Stimulated activated CD4-positive, alpha-beta T cell treated with anti-CD3 and anti-CD28 coated beads, Interleukin-4, amount 100 ng/mL, for 4 hours (primary cell): ENCODE measurements around the gene OTULIN.

Source experiments
- DNase-seq, 2 experiments: peaks; one replicate each; pipeline ENCODE4 v3.0.0-alpha.2; 2020

OTULIN gene

DNA sequence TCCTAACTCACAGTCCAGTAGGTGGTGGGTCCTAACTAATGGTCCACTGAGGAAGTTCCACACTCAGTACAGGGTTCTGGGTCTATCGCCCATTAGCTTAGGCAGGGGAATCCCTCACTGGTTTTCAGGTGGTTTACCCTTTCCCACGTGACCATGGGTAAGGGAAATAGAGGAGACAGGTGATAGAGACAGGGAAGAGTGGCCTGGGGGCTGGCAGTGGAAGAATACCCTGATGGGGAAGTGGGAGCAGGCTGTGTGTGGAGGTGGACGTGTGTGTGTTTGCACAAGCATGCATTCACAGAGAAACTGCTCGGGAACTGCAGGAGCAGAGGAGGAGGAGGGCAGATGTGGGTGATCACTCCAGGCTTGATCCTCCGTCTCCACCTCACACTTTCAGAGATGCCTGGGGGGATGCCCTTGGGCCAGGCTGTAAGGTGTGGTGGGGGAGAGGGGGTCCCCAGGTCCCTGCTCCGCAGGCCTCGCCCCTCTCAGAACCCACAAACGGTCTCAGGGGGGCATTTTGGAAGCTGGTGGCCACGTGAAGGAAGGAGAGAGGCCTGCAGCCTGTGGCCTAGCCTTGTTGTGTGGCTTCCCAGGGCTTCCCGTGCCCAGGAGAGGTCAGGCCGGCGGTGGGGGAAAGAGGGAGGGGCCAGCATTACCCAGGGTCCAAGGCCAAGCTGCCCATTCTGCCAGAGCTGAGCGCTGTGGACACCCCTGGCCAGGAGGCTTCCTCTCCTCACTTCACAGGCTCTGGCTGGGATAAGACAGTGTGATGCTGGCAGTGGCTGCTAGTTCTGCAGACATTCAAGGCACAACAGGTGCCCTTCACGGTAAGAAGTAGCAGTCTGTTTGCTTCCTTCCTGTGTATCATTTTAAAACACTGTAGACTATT is 80.0 kb downstream of the OTULIN start:
- DNase-seq: no peak

DNA sequence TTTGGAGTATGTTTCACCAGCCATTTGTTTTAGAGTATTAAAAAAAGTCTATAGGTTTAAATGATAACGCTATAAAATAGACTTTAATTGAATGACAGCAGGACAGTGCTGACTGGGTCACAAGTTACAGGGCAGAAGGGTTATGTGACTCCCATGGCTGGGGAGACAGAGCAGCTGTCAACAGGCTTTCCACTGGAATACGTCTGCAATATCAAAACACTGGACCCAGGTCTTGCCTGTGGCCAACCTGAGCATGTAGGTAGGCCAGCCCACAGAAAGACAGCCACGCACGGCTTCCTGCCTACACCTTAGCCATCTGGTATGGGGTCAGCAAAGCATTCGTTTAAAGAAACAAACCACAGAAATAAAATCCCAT is 80.7 kb downstream of the OTULIN start:
- DNase-seq: no peak

DNA sequence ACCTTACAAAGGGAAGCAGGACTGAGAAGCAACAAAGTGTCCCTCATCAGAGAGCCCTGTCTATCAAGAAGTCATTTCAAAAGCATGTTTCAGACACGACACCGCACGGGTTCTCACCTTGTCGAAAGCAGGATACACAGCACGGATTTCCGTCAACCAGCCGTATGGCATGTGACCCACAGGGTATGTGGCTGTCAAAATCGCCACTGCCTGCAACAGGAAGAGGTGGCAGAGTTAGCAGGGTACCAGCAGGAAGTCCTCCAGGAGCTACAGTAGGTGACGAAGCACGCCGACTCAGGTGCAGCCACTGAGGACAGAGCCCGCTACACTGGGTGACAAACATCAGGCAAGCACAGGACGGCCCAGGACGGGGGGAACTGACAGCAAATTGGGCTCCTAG is 81.2 kb downstream of the OTULIN start:
- DNase-seq: no peak

DNA sequence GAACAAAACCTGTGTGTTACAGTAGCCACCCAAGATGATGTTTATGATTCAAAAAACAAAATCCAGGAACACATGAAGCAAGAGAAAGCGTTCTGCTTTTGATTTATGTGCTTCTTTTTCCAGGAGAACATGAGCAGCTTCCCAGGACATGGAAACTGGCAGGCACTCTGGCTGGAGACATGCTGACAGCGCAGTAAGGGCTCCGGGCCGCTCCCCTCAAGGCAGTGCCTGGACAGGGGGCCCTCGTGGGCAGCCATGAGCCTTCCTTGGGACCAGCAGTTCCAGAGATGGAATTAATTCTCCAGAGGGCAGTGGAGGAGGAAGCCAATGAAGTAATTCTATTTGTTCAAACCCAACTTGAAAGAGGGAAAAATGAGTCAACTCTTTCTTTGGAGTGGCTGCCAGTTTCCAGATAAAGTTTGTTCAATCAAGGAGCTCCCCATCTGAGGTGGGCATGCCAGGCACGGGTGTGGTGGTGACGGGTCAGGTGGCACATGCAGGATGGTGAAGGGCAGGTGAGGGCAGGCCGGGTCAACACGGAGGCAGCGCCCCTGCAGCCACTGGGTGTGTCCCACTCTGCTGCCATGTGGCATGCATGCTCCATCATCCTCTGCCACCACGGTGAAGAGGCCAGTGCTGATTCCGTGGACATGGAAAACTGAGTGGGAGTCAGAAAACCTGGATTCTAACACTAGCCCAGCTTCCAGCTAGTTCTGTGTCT is 83.8 kb downstream of the OTULIN start:
- no peak for DNase-seq
